PC-9 (cell line): ENCODE results near the gene TUBA4A. TPM values are rescaled to one million over a fixed set of nuclear protein-coding genes. Genes with fewer than 3 reads are reported as not detected.
A peak's percentile ranks its signal among the peaks of the same experiment; 100 is the strongest.

Experiments used
- BruUV-seq: library from RNA; stranded (reverse); fragments of 400-500 nt; replicated peaks from 2 replicates; lab custom pipeline; 2021; lab: Mats Ljungman, UMichigan
- CTCF ChIA-PET: fragments of 300-600 bp; sonication (Branson Sonifier 250); formaldehyde crosslinking; loops from one replicate; lab custom pipeline; 2022; ENCODE audit warnings: antibody characterized with exemption; lab: Charles Lee
- POLR2A ChIA-PET: fragments of 300-600 bp; sonication (Branson Sonifier 250); formaldehyde crosslinking; loops from one replicate; lab custom pipeline; 2022; ENCODE audit warnings: antibody characterized with exemption; ENCODE audit not compliant: unreplicated experiment; lab: Charles Lee
- DNase-seq, 2 experiments: peaks; one replicate each; pipeline versions ENCODE4 v3.0.0 to v3.0.0-alpha.2; 2015 to 2022; ENCODE audit warnings: mixed read lengths in 1 of 2
- H2AFZ ChIP-seq: fragments of 200-600 bp; sonication (generic); 2 replicates; pipeline ENCODE4 v1.8.1; 2017; ENCODE audit warnings: antibody characterized with exemption
- H3F3A ChIP-seq: fragments of 200-600 bp; sonication (generic); 2 replicates; pipeline ENCODE4 v1.8.1; 2017; ENCODE audit warnings: antibody characterized with exemption, mild to moderate bottlenecking, low read depth; ENCODE audit not compliant: insufficient read depth
- H3K27ac ChIP-seq: fragments of 200-600 bp; sonication (generic); 2 replicates; pipeline ENCODE4 v1.6.1; 2016; ENCODE audit warnings: mixed run types
- H3K27me3 ChIP-seq: fragments of 200-600 bp; sonication (generic); 2 replicates; pipeline ENCODE4 v1.6.1; 2016; ENCODE audit warnings: low read depth, mixed run types; ENCODE audit not compliant: insufficient read depth
- H3K36me3 ChIP-seq: fragments of 200-600 bp; sonication (generic); 2 replicates; pipeline ENCODE4 v1.6.1; 2016; ENCODE audit warnings: low read depth, mixed run types
- H3K4me1 ChIP-seq: fragments of 200-600 bp; sonication (generic); replicated peaks from 2 replicates; pipeline ENCODE4 v1.6.1; 2016; ENCODE audit warnings: mixed run types; ENCODE audit not compliant: insufficient read depth
- H3K4me2 ChIP-seq: fragments of 200-600 bp; sonication (generic); 2 replicates; pipeline ENCODE4 v1.6.1; 2017; ENCODE audit warnings: mixed run types
- H3K4me3 ChIP-seq: fragments of 200-600 bp; sonication (generic); 2 replicates; pipeline ENCODE4 v1.6.1; 2016; ENCODE audit warnings: mixed run types
- H3K79me2 ChIP-seq: fragments of 200-600 bp; sonication (generic); 2 replicates; pipeline ENCODE4 v1.6.1; 2017; ENCODE audit warnings: low read depth, mixed run types
- H3K9me2 ChIP-seq: fragments of 200-600 bp; sonication (generic); 2 replicates; pipeline ENCODE4 v1.8.1; 2017; ENCODE audit warnings: mild to moderate bottlenecking; ENCODE audit not compliant: insufficient read depth
- H3K9me3 ChIP-seq: fragments of 200-600 bp; sonication (generic); 2 replicates; pipeline ENCODE4 v1.8.1; 2016; ENCODE audit warnings: low read depth; ENCODE audit not compliant: insufficient read depth
- H4K20me1 ChIP-seq: fragments of 200-600 bp; sonication (generic); 2 replicates; pipeline ENCODE4 v1.8.1; 2017; ENCODE audit not compliant: insufficient read depth
- CTCF ChIP-seq: fragments of 200-600 bp; sonication (generic); conservative IDR thresholded peaks from 2 replicates; pipeline ENCODE4 v1.6.1; 2017; ENCODE audit warnings: mixed run types, antibody characterized with exemption, mild to moderate bottlenecking, moderate library complexity
- EZH2 ChIP-seq: fragments of 200-600 bp; sonication (generic); IDR thresholded peaks from 2 replicates; pipeline ENCODE4 v1.8.0; 2017; ENCODE audit warnings: antibody characterized with exemption, low read depth
- intact Hi-C: fragments of 100-400 bp; cut with micrococcal nuclease; formaldehyde crosslinking; loops from one replicate; pipeline ENCODE4 v1.10.0; 2022; ENCODE audit not compliant: unreplicated experiment
- total RNA-seq: library from RNA; stranded (reverse); gene quantifications from 2 replicates; pipeline ENCODE4 v1.2.3, GENCODE V29; 2021

The TUBA4A gene
- total RNA-seq, 1 experiment from 2014 or later: 157 TPM

GRCh38 chr2:219247678-219248642 lies 5.8 kb downstream of the TUBA4A start:
- ChIA-PET POLR2A (no interaction called here), CTCF (interaction anchor here (0.5 to 1.8 kb wide), 2 partner anchors 31 to 47 kb away, joined by 3 to 6 read pairs; no protein-coding TSS in a partner anchor)
- intact Hi-C loops: loop anchor here (2.0 kb wide), 1 partner anchor 71 kb away; the partner anchor contains the start of gene CNPPD1
- 0 out of 2 replicates have a peak, but pooled peaks cover 9% of the 10 kb centered on the region for H3K36me3 ChIP-seq
- H3K4me2 ChIP-seq: peak overlapping the region; percentile 73
- no peaks in the 10 kb centered on the region for H3K9me3 ChIP-seq
- DNase-seq: no peak
- TF ChIP-seq CTCF (no peak), EZH2 (no peak)
- peaks cover 66% of the 10 kb centered on the region for H3K4me1 ChIP-seq
- H4K20me1 ChIP-seq: no peaks in the 10 kb centered on the region
- peak overlapping the region; percentile 78 for H3K27ac ChIP-seq
- H3K9me2 ChIP-seq: no peaks in the 10 kb centered on the region
- H3K4me3 ChIP-seq: 0 out of 2 replicates have a peak overlapping the region, but pooled peaks have one; percentile 7
- no TSS peak for BruUV-seq
- peaks cover 48% of the 10 kb centered on the region for H3K79me2 ChIP-seq
- H3F3A ChIP-seq: peaks cover 44% of the 10 kb centered on the region
- no peak overlapping the region for H2AFZ ChIP-seq
- H3K27me3 ChIP-seq: no peaks in the 10 kb centered on the region

GRCh38 chr2:219246559-219246958 lies 7.2 kb downstream of the TUBA4A start:
- BruUV-seq: no TSS peak
- intact Hi-C loops: no loop called here
- H2AFZ ChIP-seq: no peak overlapping the region
- DNase-seq: no peak
- H3K36me3 ChIP-seq: 0 out of 2 replicates have a peak, but pooled peaks cover 9% of the 10 kb centered on the region
- H3K79me2 ChIP-seq: peaks cover 34% of the 10 kb centered on the region
- no peaks in the 10 kb centered on the region for H3K9me2 ChIP-seq
- POLR2A ChIA-PET: no interaction called here
- no peak overlapping the region for H3K4me3 ChIP-seq
- CTCF ChIA-PET: no interaction called here
- peak overlapping the region; percentile 87 for H3K4me2 ChIP-seq
- no peaks in the 10 kb centered on the region for H3K9me3 ChIP-seq
- H3K4me1 ChIP-seq: peaks cover 57% of the 10 kb centered on the region
- TF ChIP-seq CTCF (no peak), EZH2 (no peak)
- no peak overlapping the region for H3K27ac ChIP-seq
- no peaks in the 10 kb centered on the region for H3K27me3 ChIP-seq
- H3F3A ChIP-seq: peaks cover 42% of the 10 kb centered on the region
- H4K20me1 ChIP-seq: no peaks in the 10 kb centered on the region

- TF ChIP-seq EZH2 (no peak), CTCF (no peak)
- Histone ChIP-seq H3K4me1 (peaks cover 51% of the 10 kb centered on the region), H3K27me3 (no peaks in the 10 kb centered on the region), H3K4me3 (peak overlapping the region; percentile 85), H2AFZ (peak overlapping the region; percentile 95), H3K36me3 (0 out of 2 replicates have a peak, but pooled peaks cover 3% of the 10 kb centered on the region), H3K27ac (peak overlapping the region; percentile 41; the same call in 1 of the 2 replicates), H3F3A (peaks cover 35% of the 10 kb centered on the region), H4K20me1 (no peaks in the 10 kb centered on the region), H3K9me3 (no peaks in the 10 kb centered on the region), H3K4me2 (peak overlapping the region; percentile 87), H3K9me2 (no peaks in the 10 kb centered on the region), H3K79me2 (peaks cover 28% of the 10 kb centered on the region)
- ChIA-PET CTCF (no interaction called here), POLR2A (interaction anchor here (0.5 to 0.7 kb wide), 2 partner anchors 32 to 40 kb away, joined by 4 read pairs; no protein-coding TSS in a partner anchor)
- TSS peak; percentile 69 for BruUV-seq
- intact Hi-C loops: no loop called here
- no peak for DNase-seq
Observed at GRCh38 chr2:219245899-219246230, 7.9 kb downstream of the TUBA4A start.
